NCI-H524 treated with DMSO at 0.1 percent for 48 hours (cell line): ENCODE measurements around the gene SLITRK1.

Source experiments
- DNase-seq: peaks from one replicate; lab custom pipeline; 2025; lab: John Stamatoyannopoulos, UW

SLITRK1 gene, protein sequence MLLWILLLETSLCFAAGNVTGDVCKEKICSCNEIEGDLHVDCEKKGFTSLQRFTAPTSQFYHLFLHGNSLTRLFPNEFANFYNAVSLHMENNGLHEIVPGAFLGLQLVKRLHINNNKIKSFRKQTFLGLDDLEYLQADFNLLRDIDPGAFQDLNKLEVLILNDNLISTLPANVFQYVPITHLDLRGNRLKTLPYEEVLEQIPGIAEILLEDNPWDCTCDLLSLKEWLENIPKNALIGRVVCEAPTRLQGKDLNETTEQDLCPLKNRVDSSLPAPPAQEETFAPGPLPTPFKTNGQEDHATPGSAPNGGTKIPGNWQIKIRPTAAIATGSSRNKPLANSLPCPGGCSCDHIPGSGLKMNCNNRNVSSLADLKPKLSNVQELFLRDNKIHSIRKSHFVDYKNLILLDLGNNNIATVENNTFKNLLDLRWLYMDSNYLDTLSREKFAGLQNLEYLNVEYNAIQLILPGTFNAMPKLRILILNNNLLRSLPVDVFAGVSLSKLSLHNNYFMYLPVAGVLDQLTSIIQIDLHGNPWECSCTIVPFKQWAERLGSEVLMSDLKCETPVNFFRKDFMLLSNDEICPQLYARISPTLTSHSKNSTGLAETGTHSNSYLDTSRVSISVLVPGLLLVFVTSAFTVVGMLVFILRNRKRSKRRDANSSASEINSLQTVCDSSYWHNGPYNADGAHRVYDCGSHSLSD

DNA sequence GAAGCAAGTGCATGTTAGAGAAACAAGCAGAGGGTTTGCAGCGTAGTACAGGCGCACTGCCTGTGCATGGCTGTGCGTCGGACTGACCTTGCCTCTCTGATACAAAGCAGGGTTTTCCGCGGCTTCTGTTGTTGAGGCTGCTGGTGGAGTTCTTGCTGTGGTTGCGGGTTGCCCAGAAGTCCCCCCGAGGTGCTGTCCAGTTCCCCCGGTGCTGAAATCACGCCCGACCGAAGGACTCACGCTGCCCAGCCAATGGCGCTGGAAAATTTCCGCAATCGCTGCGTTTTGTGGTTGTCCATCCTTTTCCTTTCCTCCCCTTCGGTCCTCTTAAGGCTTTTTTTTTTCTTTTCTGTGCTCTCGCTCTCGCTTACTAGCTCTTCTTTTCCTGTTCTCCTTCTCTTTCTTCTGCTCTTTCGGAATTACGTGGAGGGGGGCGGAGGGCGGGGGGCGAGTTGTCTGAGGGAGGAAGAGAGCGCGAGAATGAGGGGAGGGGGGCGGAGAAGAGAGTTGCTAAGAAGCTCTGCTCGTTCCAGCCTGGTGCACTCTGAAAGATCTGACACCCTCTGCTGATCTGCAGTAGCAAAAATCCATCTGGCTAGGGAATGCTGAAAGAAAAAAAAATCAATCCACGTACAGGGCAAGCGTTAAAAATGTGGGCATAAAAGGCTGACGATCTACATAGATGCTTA is at the start of gene SLITRK1:
Gene SLITRK1, minus strand, starts transcription at position 558 of the 689 bp plus-strand sequence. CDS start 967 bp downstream, outside the sequence.
- peak; percentile 69 for DNase-seq

DNA sequence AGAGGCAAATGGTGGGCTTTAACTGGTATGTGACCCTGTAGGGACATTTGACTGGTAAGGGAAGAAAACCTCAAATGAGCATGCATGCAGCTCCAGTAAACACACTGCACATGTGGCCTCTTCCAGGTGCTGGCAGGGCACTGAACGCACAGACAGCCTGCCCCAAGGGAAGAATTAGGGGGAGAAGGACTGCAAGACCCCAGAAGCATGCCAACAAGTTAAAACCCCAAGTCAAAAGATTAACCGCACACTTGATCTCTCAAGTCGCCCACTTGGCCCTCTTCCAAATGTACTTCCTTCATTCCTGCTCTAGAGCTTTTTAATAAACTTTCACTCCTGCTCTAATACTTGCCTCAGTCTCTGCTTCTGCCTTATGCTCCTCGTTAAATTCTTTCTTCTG is 46.9 kb upstream of the SLITRK1 start:
- peak; percentile 54 for DNase-seq

DNA sequence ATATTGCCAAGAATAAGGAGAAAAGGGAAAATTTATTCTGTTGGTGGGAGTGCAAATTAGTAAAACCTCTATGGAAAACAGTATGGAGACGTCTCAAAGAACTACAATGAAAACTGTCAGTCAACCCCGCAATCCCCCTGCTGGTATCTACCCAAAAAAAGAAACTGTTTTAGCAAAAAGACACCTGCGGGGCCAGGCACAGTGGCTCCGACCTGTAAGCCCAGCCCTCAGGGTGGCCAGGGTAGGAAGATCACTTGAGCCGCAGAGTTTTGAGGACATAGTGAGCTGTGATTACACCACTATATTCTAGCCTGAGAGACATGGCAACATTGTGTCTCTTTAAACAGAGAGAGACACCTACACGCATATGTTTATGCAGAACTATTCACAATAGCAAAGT is 37.5 kb upstream of the SLITRK1 start:
- DNase-seq: no peak

DNA sequence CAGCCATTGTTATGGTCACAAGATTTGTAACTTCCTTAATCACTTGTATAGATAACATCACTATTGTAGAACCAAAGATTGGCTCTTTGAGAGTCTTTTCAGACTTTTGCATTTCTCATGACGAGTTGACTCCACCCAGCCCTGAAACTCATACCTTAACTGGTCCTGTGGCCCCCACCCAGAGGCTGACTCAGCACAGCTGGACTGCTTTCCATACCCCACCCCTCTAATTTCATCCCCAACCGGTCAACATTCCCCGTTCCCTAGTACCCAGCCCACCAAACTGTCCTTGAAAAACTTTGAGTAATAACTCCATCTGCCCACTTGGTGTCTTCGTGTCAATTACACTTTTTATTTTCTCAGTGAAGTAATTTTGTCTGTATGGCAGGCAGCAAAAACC is 32.1 kb upstream of the SLITRK1 start:
- no peak for DNase-seq

DNA sequence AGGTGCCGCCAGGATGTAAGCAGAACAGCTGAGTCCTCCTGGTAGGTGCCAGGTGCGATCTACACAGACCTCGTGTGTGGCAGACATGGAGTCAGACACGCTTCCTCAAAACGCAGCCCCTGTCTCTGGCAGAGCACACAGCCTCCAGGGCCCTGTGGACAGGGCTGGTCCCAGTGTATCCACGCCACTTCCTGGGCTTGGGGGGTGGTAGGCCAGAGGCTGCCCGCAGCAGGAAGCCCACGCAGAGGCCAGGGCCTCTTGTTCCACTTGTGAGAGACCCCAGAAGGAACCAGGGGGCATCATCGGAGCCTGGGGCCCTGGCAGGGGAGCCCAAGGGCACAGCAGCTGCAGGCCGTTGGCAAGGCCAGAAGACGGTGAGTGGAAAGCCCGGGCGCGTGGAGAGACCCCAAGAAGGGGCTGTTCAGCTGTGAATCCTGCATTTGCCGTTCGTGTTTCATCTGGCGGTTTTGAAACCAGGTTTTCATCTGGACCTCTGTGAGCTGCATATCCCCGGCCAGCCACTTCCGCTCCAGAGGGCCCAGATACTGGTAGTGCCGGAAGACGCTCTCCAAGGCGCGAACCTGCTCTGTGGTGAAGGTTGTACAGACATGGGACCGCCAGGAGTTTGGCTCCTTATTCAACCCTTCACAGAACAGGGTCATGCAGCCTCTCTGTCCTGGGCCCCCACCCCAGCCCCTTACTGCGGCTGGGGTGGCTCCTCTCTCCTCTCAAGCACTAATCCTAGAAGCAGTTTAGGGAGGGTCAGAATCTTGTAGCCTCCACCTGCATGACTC is 25.1 kb upstream of the SLITRK1 start:
- DNase-seq: no peak

DNA sequence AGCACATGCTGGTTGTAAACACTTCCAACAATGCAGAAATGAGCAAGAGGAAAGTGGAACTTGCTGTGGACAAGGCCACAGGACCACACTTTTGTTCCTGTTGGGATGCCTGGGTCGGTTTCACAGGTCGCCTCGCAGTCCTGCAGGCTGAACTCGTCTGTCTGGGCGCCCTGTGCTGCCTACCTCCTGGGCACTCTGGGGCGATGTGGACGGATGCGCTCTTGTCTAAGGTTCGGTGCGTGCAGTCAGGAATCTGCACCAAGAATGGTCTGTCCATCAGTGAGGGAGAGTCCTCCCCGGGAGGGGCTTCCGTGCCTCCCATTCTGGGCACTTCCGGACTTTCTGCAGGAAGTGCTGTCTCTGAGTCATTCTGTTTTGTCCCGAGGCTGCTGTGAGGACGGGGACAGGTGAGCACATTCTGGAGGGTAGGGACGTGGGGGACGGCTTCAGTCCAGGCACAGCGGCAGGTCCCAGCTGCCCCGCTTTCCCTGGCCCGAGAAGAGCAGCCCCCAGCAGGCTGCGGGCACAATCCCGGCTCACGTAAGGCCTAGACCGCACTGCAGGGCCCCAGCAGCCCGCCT is 24.1 kb upstream of the SLITRK1 start:
- no peak for DNase-seq

DNA sequence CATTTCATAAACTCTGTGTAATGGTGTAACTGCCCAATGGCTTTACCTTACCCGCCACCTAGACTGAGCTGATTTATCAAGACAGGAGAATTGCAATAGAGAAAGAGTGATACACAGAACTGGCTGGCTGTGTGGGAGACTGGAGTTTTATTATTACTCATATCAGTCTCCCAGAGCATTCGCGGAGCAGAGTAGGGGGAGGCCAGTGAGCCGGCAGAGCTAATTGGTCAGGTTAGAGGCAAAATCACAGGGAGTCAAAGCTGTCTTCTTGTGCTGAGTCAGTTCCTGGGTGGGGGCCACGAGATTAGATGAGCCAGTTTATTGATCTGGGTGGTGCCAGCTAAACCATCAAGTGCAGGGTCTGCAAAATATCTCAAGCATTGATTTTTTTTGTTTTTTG is 23.4 kb upstream of the SLITRK1 start:
- DNase-seq: no peak

DNA sequence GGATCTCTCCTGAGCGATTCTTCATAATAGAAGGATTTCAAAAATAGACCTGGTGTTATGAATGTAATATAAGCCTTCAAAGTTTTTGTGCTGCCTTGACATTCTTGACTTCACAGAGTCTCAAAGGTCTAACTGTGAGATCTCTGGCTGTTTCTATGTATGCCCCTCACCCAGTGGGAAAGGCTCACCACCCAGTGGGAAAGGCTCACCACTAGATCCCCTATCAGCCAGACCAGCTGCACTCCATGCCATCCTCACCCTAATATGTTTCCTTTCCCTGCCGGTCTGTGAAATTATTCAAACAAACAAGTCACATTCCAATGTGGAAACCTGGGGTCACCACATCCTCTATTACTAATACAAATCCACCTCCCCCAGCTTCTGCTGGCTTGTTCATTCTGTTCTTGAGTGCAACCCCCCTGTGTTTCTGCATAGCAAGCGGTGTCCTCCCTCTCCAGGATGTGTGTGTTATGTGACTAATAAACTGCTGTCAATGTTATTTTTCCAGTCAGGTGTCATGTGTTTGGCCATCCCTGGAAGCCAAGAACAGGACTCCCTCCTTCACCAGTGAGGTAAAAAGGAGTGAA is 13.8 kb upstream of the SLITRK1 start:
- no peak for DNase-seq

DNA sequence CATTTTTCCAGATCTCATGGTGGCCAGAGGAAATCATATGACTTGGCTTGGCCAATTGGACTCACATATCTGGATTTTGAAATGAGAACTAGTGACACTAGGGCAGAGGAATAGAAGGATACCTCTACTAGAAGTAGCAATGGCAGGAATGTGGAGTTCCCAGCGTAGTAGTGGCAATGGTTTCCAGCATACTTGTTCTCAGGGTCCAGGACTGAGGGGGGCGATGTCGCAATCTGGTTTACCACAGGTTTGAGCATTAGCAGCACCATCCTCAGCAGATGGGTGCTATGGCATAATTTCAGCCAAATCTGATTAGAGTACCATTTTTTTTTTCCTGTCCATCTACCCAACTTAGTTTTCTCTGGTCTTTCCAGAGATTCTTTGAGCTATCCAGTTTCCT is 8.1 kb upstream of the SLITRK1 start:
- no peak for DNase-seq

DNA sequence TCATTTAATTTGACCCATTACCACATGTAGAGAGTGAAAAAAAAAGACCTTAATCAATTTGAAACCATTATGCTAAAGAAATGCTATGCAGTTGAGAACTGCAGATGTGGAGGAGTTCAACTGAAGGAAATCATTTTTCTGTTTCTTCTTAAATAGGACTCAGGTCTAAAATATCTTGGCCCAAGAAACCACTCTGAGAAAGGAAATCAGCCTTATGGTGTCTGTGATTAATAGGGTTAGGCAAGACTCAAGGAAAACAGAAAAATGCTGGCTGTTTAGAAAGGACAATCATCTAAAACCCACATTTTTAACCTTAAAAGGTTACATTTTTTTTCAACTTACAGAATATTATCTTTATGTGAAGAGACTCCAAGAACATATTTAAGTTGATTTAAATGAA is 1.9 kb upstream of the SLITRK1 start:
- no peak for DNase-seq

DNA sequence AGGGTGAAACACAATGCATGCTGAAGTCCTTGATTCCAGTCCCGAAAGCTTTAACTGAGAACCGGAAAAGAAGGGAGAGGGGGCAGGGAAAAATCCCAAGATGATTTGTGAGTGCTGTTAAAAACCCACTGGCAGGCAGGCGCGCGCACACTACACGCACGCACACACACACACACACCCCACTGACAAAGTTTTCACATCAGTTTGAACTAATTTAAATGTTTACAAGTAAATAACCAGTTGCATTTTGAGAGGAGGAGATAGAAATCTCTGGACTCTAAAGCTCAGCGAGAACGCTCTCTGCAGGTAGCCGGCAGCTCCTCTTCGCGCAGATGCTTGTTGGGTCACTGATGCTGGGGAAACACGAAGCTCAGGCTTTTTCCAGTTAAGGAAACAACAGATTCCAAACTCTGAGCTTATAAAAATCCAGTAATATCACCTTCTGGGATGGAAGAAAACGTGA is 818 bp upstream of the SLITRK1 start:
- DNase-seq: peak; percentile 34

DNA sequence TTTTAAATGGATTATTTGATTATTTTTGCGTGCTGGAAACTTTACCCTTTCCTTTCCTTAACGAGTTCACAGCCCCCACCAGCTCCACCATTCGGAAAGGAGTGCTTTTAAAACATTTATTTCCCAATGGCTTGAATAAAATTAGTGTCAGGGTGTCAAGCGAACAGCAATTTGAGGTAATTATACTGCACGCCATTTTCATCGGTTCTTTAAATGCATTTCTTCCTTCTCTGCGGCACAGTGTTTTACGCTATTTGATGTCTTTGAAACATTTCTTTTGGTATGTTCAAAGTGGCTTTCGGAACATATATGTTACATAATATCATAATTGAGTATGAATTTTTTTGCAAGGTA is 309 bp upstream of the SLITRK1 start:
- DNase-seq: no peak

DNA sequence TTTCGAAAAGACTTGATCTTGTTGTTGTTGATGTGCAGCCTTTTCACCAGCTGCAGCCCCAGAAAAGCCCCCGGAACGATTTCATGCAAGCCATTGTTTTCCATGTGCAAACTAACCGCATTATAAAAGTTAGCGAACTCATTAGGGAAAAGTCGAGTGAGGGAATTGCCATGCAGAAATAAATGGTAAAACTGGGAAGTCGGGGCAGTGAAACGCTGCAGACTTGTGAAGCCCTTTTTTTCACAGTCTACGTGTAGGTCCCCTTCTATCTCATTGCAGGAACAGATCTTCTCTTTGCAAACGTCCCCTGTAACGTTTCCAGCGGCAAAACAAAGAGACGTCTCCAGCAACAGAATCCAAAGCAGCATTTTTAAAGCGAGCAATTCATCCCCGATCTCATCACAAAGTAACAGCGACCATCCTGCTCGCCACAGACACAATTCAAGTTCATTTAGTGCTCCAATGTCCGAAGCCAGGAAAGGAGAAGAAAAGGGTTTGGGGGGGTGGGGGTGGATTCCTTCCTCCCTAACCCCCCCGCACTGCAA is 1.1 kb downstream of the SLITRK1 start:
- no peak for DNase-seq

DNA sequence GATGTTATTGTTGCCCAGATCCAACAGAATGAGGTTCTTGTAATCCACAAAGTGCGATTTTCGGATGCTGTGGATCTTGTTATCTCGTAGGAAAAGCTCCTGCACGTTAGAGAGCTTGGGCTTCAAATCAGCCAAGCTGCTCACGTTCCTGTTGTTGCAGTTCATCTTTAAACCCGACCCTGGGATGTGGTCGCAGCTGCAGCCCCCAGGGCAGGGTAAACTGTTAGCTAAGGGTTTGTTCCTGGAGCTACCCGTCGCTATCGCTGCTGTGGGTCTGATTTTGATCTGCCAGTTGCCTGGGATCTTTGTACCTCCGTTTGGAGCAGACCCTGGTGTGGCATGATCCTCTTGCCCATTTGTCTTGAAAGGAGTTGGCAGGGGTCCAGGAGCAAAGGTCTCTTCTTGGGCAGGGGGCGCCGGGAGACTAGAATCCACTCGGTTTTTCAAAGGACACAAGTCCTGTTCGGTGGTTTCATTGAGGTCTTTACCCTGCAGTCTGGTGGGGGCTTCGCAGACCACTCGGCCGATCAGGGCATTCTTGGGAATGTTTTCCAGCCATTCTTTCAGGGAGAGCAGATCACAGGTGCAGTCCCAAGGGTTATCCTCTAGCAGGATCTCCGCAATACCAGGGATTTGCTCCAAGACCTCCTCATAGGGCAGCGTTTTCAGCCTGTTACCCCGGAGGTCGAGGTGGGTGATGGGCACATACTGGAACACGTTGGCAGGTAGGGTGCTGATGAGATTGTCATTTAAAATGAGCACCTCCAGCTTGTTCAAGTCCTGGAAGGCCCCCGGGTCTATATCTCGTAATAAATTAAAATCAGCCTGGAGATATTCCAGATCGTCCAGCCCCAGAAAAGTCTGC is 1.8 kb downstream of the SLITRK1 start:
- no peak for DNase-seq

DNA sequence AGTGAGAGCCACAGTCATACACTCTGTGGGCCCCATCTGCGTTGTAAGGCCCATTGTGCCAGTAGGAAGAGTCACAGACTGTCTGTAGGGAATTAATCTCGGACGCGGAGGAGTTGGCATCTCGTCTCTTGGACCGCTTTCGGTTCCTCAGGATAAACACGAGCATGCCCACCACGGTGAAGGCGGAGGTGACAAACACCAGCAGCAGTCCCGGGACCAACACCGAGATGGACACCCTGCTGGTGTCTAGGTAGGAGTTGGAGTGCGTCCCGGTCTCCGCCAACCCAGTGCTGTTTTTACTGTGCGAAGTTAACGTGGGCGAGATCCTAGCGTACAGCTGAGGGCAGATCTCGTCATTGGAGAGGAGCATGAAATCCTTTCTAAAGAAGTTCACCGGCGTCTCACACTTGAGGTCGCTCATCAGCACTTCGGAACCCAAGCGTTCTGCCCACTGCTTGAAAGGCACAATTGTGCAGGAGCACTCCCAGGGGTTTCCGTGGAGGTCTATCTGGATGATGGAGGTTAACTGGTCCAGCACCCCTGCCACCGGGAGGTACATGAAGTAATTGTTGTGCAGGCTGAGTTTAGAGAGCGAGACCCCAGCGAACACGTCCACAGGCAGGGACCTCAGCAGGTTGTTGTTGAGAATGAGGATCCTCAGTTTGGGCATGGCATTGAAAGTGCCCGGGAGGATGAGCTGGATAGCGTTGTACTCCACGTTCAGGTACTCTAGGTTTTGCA is 2.7 kb downstream of the SLITRK1 start:
- no peak for DNase-seq

DNA sequence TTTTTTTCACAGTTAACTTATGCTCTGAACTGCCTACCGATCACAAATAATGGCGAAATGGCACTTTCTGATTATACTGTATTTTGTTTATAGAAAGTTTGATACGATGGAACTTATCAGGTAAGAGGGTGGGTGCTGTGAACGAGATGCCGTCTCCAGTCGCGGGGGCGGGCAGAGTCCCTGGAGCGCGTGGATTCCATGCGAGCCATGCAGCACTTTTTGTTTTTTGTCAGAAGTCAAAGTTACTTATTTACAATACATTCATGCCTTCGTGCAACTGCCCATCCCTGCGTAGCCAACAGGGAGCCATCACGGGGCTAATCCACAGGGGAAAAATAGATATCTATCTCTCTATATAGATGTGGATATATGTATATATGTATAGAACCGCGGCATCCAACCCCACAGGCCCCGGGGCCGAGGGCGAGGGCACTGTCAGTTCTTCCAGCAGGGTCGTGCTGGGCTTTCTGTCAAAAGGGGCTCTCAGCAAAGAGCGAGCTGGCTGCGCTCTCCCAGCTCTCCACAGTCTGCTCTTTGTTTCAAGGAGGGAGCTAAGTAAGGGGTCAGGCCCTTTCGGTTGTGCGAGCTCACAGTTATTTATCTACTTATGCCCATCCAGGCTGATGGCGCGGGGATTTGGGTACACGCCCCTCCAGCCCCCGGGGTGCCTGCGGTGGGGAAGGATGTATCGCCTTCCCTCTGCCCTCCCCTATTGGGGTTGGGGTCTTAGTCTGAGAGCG is 3.4 kb downstream of the SLITRK1 start:
- no peak for DNase-seq

DNA sequence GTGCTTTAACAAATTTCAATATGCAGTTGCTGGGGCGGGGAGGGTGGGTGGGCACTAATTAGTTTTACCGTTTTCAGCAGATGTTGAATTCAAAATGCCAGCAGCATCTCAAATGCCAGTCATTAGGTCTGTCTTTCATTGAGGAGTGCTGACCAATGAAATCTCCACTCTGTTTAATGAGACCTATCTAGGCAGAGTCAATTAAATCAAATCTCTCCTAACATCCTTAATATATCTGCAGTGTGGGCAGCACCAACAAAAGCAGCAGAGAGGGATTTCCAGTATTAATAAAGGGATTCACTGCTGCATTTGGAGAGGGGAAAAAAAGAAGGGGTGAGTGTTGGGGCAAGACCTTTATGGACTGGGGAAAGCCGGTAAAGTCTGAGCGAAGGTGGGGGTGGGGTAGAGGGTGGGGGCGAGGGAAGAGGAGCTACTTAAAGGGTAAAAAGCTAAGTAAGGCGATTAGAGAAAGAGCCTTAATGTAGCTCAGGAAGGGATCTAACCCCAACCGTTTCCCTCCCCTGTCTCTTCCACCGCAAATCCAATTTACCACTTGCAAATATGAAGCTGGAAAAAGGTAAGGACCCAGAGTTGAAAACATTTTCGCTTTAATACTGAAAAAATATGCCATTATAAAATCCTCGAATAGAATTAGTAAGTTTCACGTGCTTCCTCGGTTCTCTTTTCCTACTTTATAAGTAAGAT is 4.5 kb downstream of the SLITRK1 start:
- peak; percentile 59 for DNase-seq

DNA sequence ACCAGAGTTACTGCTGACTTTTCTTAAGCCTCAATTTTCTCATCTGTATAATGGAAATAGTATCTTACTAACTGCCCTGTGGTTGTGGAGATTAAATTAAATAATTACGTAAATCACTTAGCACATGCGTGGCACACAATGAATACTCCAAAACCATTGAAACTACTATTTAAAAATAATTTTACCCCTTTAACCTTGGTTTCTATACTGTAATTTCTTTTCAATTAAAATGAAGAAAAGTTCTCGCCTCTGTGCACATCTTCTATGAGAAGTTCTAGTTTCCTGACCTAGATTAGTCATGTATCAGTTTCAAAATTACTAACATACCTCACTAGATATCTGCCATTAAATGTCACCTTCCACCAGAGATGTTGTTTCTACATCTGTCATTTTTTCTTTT is 5.7 kb downstream of the SLITRK1 start:
- DNase-seq: no peak
